WTC11 (cell line): ENCODE data around the gene OCRL. TPM values are rescaled to one million over a fixed set of nuclear protein-coding genes. Genes with fewer than 3 reads are reported as not detected.

ENCODE experiments used
- ATAC-seq: fragments of 200-7000 bp; cut with Tn5 transposase; 2 replicates; pipeline ENCODE4 v1.10.0; 2021; ENCODE audit warnings: mild to moderate bottlenecking, moderate library complexity
- CTCF ChIA-PET: fragments of 300-600 bp; sonication (Branson Sonifier 250); formaldehyde crosslinking; loops from one replicate; lab custom pipeline; 2021; ENCODE audit warnings: antibody characterized with exemption; lab: Charles Lee
- POLR2A ChIA-PET: fragments of 350-600 bp; sonication (Branson Sonifier 250); formaldehyde crosslinking; loops from one replicate; lab custom pipeline; 2021; ENCODE audit warnings: antibody characterized with exemption; lab: Charles Lee
- DNase-seq: peaks from one replicate; pipeline ENCODE4 v3.0.0; 2021; ENCODE audit warnings: low spot score
- H3K27ac Mint-ChIP-seq: 2 replicates; pipeline ENCODE4 v1.8.0; 2021; ENCODE audit warnings: mixed read lengths
- H3K27me3 Mint-ChIP-seq: 2 replicates; pipeline ENCODE4 v1.8.0; 2021; ENCODE audit warnings: low read depth, mild to moderate bottlenecking, moderate library complexity, mixed read lengths
- H3K36me3 Mint-ChIP-seq: 2 replicates; pipeline ENCODE4 v1.8.0; 2021; ENCODE audit warnings: mixed read lengths
- H3K4me1 Mint-ChIP-seq: 2 replicates; pipeline ENCODE4 v1.8.0; 2022; ENCODE audit warnings: mixed read lengths
- H3K4me3 Mint-ChIP-seq: 2 replicates; pipeline ENCODE4 v1.8.0; 2021; ENCODE audit warnings: mild to moderate bottlenecking, moderate library complexity, mixed read lengths
- H3K9me3 Mint-ChIP-seq: 2 replicates; pipeline ENCODE4 v1.8.0; 2021; ENCODE audit warnings: mixed read lengths
- AR ChIP-seq: fragments of 250-450 bp; sonication (Bioruptor Pico); IDR thresholded peaks from 2 replicates; pipeline ENCODE4 v1.9.0; 2021; ENCODE audit warnings: mild to moderate bottlenecking
- ATF1 ChIP-seq: sonication (generic); formaldehyde crosslinking; IDR thresholded peaks from 2 replicates; pipeline ENCODE4 v1.8.1; 2023; ENCODE audit warnings: mild to moderate bottlenecking, moderate library complexity, missing genetic modification reagents
- ELF4 ChIP-seq: sonication (generic); formaldehyde crosslinking; IDR thresholded peaks from 2 replicates; pipeline ENCODE4 v1.8.1; 2022; ENCODE audit warnings: low read depth, mild to moderate bottlenecking, moderate library complexity, missing genetic modification reagents
- EMX1 ChIP-seq: fragments of 250-450 bp; sonication (Bioruptor Pico); IDR thresholded peaks from 2 replicates; pipeline ENCODE4 v1.8.0; 2021; ENCODE audit warnings: mild to moderate bottlenecking
- FOXK1 ChIP-seq: sonication (generic); formaldehyde crosslinking; IDR thresholded peaks from 2 replicates; pipeline ENCODE4 v1.8.0; 2022; ENCODE audit warnings: mild to moderate bottlenecking, moderate library complexity, missing genetic modification reagents
- GTF2I ChIP-seq: fragments of 250-450 bp; sonication (Bioruptor Pico); conservative IDR thresholded peaks from 2 replicates; pipeline ENCODE4 v1.4.0; 2021; ENCODE audit warnings: mild to moderate bottlenecking
- HMGXB4 ChIP-seq: sonication (generic); formaldehyde crosslinking; IDR thresholded peaks from 2 replicates; pipeline ENCODE4 v1.8.1; 2023; ENCODE audit warnings: mild to moderate bottlenecking, moderate library complexity, missing genetic modification reagents
- JUN ChIP-seq: sonication (generic); formaldehyde crosslinking; IDR thresholded peaks from 2 replicates; pipeline ENCODE4 v1.8.0; 2023; ENCODE audit warnings: mild to moderate bottlenecking, missing genetic modification reagents
- MYBL2 ChIP-seq: sonication (generic); formaldehyde crosslinking; IDR thresholded peaks from 2 replicates; pipeline ENCODE4 v1.8.1; 2023; ENCODE audit warnings: mild to moderate bottlenecking, moderate library complexity, missing genetic modification reagents
- NR1H2 ChIP-seq: sonication (generic); formaldehyde crosslinking; IDR thresholded peaks from 2 replicates; pipeline ENCODE4 v1.9.0; 2021; ENCODE audit warnings: mild to moderate bottlenecking, moderate library complexity, missing genetic modification reagents
- PREB ChIP-seq: sonication (generic); formaldehyde crosslinking; IDR thresholded peaks from 2 replicates; pipeline ENCODE4 v1.8.1; 2022; ENCODE audit warnings: mild to moderate bottlenecking, missing genetic modification reagents, moderate library complexity, borderline replicate concordance
- SOX15 ChIP-seq: fragments of 250-450 bp; sonication (Bioruptor Pico); IDR thresholded peaks from 2 replicates; pipeline ENCODE4 v1.9.0; 2021; ENCODE audit warnings: mild to moderate bottlenecking
- STAT6 ChIP-seq: sonication (generic); formaldehyde crosslinking; conservative IDR thresholded peaks from 2 replicates; pipeline ENCODE4 v1.8.1; 2023; ENCODE audit warnings: mild to moderate bottlenecking, low read depth, missing genetic modification reagents, moderate library complexity
- TEAD1 ChIP-seq: sonication (generic); formaldehyde crosslinking; IDR thresholded peaks from 2 replicates; pipeline ENCODE4 v1.8.0; 2022; ENCODE audit warnings: mild to moderate bottlenecking, missing genetic modification reagents
- ZMAT4 ChIP-seq: fragments of 250-450 bp; sonication (Bioruptor Pico); IDR thresholded peaks from 2 replicates; pipeline ENCODE4 v1.9.0; 2021; ENCODE audit warnings: mild to moderate bottlenecking
- ZNF121 ChIP-seq: sonication (generic); formaldehyde crosslinking; IDR thresholded peaks from 2 replicates; pipeline ENCODE4 v1.8.0; 2023; ENCODE audit warnings: missing genetic modification reagents
- ZNF138 ChIP-seq: sonication (generic); formaldehyde crosslinking; conservative IDR thresholded peaks from 2 replicates; pipeline ENCODE4 v1.8.1; 2022; ENCODE audit warnings: mild to moderate bottlenecking, moderate library complexity, missing genetic modification reagents
- ZNF232 ChIP-seq: sonication (generic); formaldehyde crosslinking; IDR thresholded peaks from 2 replicates; pipeline ENCODE4 v1.8.0; 2022; ENCODE audit warnings: mild to moderate bottlenecking, missing genetic modification reagents
- ZNF425 ChIP-seq: fragments of 250-450 bp; sonication (Bioruptor Pico); conservative IDR thresholded peaks from 2 replicates; pipeline ENCODE4 v1.9.0; 2021; ENCODE audit warnings: mild to moderate bottlenecking
- ZSCAN18 ChIP-seq: fragments of 250-450 bp; sonication (Bioruptor Pico); IDR thresholded peaks from 2 replicates; pipeline ENCODE4 v2.1.2; 2022; ENCODE audit warnings: mild to moderate bottlenecking, moderate library complexity
- total RNA-seq: library from RNA; stranded (reverse); gene quantifications from 3 replicates; pipeline ENCODE4 v1.2.3, GENCODE V29; 2021

OCRL gene
- total RNA-seq, 1 experiment from 2014 or later, result 17.4 TPM

- TF ChIP-seq AR (no peak), ZSCAN18 (CRISPR knock-in tag) (no peak), ZNF425 (CRISPR knock-in tag) (no peak), ELF4 (CRISPR knock-in tag) (no peak), GTF2I (CRISPR knock-in tag) (no peak), STAT6 (CRISPR knock-in tag) (no peak), JUN (no peak), SOX15 (CRISPR knock-in tag) (no peak), EMX1 (CRISPR knock-in tag) (no peak)
- Mint-ChIP-seq H3K4me3 (no peak overlapping the region), H3K36me3 (peaks cover 9% of the 10 kb centered on the region), H3K9me3 (no peaks in the 10 kb centered on the region), H3K27ac (no peak overlapping the region), H3K4me1 (peaks cover 16% of the 10 kb centered on the region), H3K27me3 (no peaks in the 10 kb centered on the region)
- ATAC-seq (no peak), DNase-seq (no peak)
- ChIA-PET POLR2A (no interaction called here), CTCF (no interaction called here)
Measured at GRCh38 chrX:129594781-129595180, 54.7 kb downstream of the OCRL start.

- ATAC-seq (no peak), DNase-seq (no peak)
- Mint-ChIP-seq H3K36me3 (no peaks in the 10 kb centered on the region; the same call in 1 of the 2 replicates), H3K9me3 (no peaks in the 10 kb centered on the region), H3K27ac (no peak overlapping the region), H3K4me3 (no peak overlapping the region), H3K4me1 (peaks cover 19% of the 10 kb centered on the region), H3K27me3 (no peaks in the 10 kb centered on the region)
- ChIA-PET CTCF (interaction anchor here (0.8 kb wide), 1 partner anchor 130 kb away, joined by 3 read pairs; no protein-coding TSS in a partner anchor), POLR2A (no interaction called here)
- TF ChIP-seq FOXK1 (CRISPR knock-in tag), result no peak
- no peak for TF ChIP-seq GTF2I (CRISPR knock-in tag)
- TF ChIP-seq ZNF232, result no peak
- TF ChIP-seq ZMAT4 (CRISPR knock-in tag), result no peak
- no peak for TF ChIP-seq STAT6 (CRISPR knock-in tag)
- no peak for TF ChIP-seq HMGXB4 (CRISPR knock-in tag)
- TF ChIP-seq ATF1 (CRISPR knock-in tag), result no peak
- TF ChIP-seq ZNF121 (CRISPR knock-in tag), result no peak
- TF ChIP-seq MYBL2 (CRISPR knock-in tag), result no peak
- no peak for TF ChIP-seq TEAD1 (CRISPR knock-in tag)
- TF ChIP-seq NR1H2 (CRISPR knock-in tag), result no peak
- no peak for TF ChIP-seq ZNF138 (CRISPR knock-in tag)
- TF ChIP-seq PREB (CRISPR knock-in tag), result no peak
Measured at GRCh38 chrX:129596077-129596476, 56.0 kb downstream of the OCRL start.
